ENCODE results near the gene FGFR3.
A peak's percentile ranks its signal among the peaks of the same experiment; 100 is the strongest.

The FGFR3 gene

DNA sequence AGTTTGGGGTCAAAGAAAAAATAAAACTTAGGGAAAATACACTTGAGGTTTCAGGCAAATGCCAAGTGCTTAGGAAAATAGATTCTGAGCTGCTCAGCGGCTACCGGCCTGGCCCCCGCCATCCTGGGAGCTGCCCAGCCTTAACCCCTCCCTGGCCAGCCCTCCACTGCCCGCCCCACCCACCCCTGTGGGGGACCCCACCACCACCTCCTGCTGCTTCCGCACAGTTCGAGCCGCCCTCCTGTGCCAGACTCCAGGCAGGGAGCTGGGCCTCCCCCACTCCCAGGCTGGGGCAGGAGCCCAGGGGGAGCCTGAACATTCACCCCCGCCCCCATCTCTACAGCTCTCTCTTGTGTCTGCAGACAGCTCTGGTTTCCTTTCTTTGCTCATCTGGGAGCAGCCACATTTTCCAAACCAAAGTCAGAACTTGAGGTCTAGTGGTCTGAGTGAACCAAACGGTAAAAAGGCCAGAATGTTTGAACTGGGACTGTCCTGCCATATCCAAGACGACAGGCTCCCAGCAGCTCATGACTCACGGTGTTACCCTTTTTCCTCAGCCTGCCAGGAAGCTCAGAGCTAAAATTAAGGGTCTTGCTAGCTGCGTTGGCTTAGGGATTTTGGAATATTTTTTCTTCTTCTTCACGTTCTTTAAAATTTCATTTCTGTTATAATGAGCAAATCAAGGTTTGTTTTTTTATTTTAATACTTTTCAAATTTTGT lies 4.7 kb upstream of the FGFR3 start:
- TF ChIP-seq, protein P1, sequence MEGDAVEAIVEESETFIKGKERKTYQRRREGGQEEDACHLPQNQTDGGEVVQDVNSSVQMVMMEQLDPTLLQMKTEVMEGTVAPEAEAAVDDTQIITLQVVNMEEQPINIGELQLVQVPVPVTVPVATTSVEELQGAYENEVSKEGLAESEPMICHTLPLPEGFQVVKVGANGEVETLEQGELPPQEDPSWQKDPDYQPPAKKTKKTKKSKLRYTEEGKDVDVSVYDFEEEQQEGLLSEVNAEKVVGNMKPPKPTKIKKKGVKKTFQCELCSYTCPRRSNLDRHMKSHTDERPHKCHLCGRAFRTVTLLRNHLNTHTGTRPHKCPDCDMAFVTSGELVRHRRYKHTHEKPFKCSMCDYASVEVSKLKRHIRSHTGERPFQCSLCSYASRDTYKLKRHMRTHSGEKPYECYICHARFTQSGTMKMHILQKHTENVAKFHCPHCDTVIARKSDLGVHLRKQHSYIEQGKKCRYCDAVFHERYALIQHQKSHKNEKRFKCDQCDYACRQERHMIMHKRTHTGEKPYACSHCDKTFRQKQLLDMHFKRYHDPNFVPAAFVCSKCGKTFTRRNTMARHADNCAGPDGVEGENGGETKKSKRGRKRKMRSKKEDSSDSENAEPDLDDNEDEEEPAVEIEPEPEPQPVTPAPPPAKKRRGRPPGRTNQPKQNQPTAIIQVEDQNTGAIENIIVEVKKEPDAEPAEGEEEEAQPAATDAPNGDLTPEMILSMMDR (IDR thresholded peaks at IDR 0.05; ENCODE audit: poor library complexity, severe bottlenecking), result no peak
- H3K36me3 ChIP-seq (ENCODE audit: low read depth), result no peaks in the 10 kb centered on the region
- peaks cover 13% of the 10 kb centered on the region for H3K4me1 ChIP-seq (ENCODE audit: insufficient read depth, poor library complexity, severe bottlenecking)
- no peak overlapping the region for H3K27ac ChIP-seq (ENCODE audit: poor library complexity, severe bottlenecking)
- no peaks in the 10 kb centered on the region for H3K9me3 ChIP-seq (ENCODE audit: severe bottlenecking)
- no peak for DNase-seq (ENCODE audit: low spot score)
- H3K27me3 ChIP-seq (ENCODE audit: insufficient read depth, poor library complexity, severe bottlenecking), result no peaks in the 10 kb centered on the region
- no peak for ATAC-seq (ENCODE audit: low read depth)
- no peak overlapping the region for H3K4me3 ChIP-seq (ENCODE audit: severe bottlenecking)

DNA sequence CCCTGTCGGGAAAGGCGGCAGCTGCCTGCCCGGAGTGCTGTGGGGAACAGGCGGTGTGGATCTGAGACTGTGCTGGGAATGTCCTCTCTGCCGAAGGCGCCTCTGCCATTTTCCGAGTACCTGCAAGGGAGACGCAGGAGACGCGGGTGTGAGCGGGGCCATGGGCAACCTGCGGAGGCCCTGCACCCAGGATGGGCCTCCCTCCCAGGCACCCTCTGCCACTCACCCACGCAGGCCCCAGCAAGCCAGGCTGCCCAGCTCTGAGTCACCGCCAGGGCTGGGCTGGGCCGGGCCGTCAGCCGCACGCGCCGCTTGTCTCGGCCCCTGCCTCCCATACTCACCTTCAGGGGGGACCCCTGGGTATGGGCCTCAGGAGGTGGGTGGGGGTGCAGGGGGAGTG lies 3.5 kb upstream of the FGFR3 start:
- Histone ChIP-seq H3K4me1 (ENCODE audit: insufficient read depth, poor library complexity, severe bottlenecking) (peaks cover 13% of the 10 kb centered on the region), H3K27ac (ENCODE audit: poor library complexity, severe bottlenecking) (peak overlapping the region; percentile 25), H3K27me3 (ENCODE audit: insufficient read depth, poor library complexity, severe bottlenecking) (peaks cover 7% of the 10 kb centered on the region), H3K36me3 (ENCODE audit: low read depth) (no peaks in the 10 kb centered on the region), H3K9me3 (ENCODE audit: severe bottlenecking) (no peaks in the 10 kb centered on the region), H3K4me3 (ENCODE audit: severe bottlenecking) (no peak overlapping the region)
- TF ChIP-seq, protein P1 (IDR thresholded peaks at IDR 0.05; ENCODE audit: poor library complexity, severe bottlenecking), result no peak
- DNase-seq (ENCODE audit: low spot score), result no peak
- ATAC-seq (ENCODE audit: low read depth), result peak; percentile 83

DNA sequence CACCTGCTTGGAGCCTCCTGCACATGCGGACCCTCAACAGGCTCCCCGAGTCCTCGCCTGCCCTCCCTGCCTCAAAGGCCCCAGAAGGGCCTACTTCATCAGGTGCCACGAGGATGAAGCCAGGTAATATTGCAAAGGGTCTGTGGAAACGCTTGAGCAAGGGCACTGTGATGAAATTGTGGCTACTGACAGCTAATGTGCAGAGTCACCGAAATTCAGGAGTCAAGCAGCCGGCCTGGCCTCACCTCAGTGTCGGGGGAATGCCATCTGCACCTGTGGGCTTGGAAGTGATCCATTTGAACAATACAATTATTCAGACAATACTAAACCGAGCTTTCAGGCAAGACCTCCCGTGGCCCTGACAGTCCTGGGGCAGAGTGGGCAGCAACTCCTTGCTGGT lies 3.1 kb upstream of the FGFR3 start:
- Histone ChIP-seq H3K4me3 (ENCODE audit: severe bottlenecking) (no peak overlapping the region), H3K27ac (ENCODE audit: poor library complexity, severe bottlenecking) (peak overlapping the region; percentile 25), H3K27me3 (ENCODE audit: insufficient read depth, poor library complexity, severe bottlenecking) (peaks cover 7% of the 10 kb centered on the region), H3K9me3 (ENCODE audit: severe bottlenecking) (no peaks in the 10 kb centered on the region), H3K36me3 (ENCODE audit: low read depth) (no peaks in the 10 kb centered on the region), H3K4me1 (ENCODE audit: insufficient read depth, poor library complexity, severe bottlenecking) (peaks cover 13% of the 10 kb centered on the region)
- peak; percentile 13; the same call in 1 of the 3 replicates for ATAC-seq (ENCODE audit: low read depth)
- TF ChIP-seq, protein P1 (IDR thresholded peaks at IDR 0.05; ENCODE audit: poor library complexity, severe bottlenecking), result no peak
- DNase-seq (ENCODE audit: low spot score), result no peak

DNA sequence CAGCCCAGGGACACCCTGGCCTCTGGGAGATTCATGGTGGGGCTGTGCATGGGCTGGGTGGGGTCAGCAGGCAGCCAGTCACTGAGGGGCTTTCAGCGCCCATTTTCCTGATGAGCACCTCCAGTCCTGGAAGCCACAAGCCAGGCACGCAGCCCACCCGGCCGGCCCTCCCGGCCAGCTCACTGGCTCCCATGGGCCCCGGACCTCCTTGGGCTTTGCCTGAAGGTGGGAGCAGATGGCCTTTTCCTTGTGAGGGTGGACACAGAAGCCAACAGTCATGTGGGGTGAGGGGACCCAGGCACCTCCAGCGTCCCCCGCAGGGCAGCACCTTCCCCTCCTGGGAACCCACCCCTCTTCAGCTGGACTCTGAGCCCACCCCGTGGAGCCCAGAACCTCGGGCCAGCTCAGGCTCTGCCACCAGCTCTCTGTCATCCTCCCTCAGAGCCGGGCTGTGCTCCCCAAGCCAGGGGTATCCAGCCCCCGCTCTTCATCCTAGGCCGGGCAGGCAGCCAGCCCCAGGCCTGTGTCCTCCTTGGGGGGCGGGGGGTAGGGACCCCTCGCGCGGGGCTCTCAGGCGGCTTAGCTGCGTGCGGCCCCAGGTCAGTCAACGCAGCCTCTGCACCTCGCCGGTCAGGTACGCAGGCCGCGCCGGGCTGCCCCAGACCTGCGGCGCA lies 798 bp upstream of the FGFR3 start:
- no peak overlapping the region for H3K4me3 ChIP-seq (ENCODE audit: severe bottlenecking)
- ATAC-seq (ENCODE audit: low read depth), result no peak
- TF ChIP-seq, protein P1 (IDR thresholded peaks at IDR 0.05; ENCODE audit: poor library complexity, severe bottlenecking), result no peak
- no peak for DNase-seq (ENCODE audit: low spot score)
- H3K27ac ChIP-seq (ENCODE audit: poor library complexity, severe bottlenecking), result no peak overlapping the region
- H3K4me1 ChIP-seq (ENCODE audit: insufficient read depth, poor library complexity, severe bottlenecking), result peaks cover 13% of the 10 kb centered on the region
- H3K36me3 ChIP-seq (ENCODE audit: low read depth), result no peaks in the 10 kb centered on the region
- H3K27me3 ChIP-seq (ENCODE audit: insufficient read depth, poor library complexity, severe bottlenecking), result peaks cover 13% of the 10 kb centered on the region
- no peaks in the 10 kb centered on the region for H3K9me3 ChIP-seq (ENCODE audit: severe bottlenecking)

DNA sequence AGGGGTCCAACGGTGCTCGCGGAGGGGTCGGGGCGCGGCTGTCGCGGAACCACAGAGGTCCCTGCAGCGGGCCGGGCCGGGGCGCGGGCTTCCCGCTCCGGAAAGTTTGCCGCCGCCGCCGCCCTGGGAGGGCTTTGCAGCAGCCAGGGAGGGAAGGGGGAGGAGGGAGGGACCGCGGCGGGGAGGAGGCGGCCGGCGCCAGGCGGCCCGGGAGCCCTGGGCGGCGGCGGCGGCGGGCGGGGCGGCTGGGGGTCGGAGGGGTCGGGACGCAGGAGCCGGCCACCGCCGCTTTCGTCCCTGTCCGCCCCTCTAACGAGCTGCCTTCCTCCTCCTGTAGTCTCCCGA lies 375 bp downstream of the FGFR3 start:
- Histone ChIP-seq H3K27ac (ENCODE audit: poor library complexity, severe bottlenecking) (no peak overlapping the region), H3K27me3 (ENCODE audit: insufficient read depth, poor library complexity, severe bottlenecking) (peaks cover 13% of the 10 kb centered on the region), H3K4me3 (ENCODE audit: severe bottlenecking) (peak overlapping the region; percentile 81), H3K36me3 (ENCODE audit: low read depth) (no peaks in the 10 kb centered on the region), H3K9me3 (ENCODE audit: severe bottlenecking) (no peaks in the 10 kb centered on the region), H3K4me1 (ENCODE audit: insufficient read depth, poor library complexity, severe bottlenecking) (peaks cover 13% of the 10 kb centered on the region)
- no peak for DNase-seq (ENCODE audit: low spot score)
- ATAC-seq (ENCODE audit: low read depth), result no peak
- TF ChIP-seq, protein P1 (IDR thresholded peaks at IDR 0.05; ENCODE audit: poor library complexity, severe bottlenecking), result no peak
